Sigmoid colon (tissue), 4 donors: ENCODE results near the gene WBP1.

Source experiments
- POLR2A ChIP-seq, 2 donors: fragments of 450-650 bp; IDR thresholded peaks; one replicate each; pipeline ENCODE4 v1.6.1; 2016; ENCODE audit warnings: antibody characterized with exemption in 2 of 2, mild to moderate bottlenecking in 2 of 2, moderate library complexity in 2 of 2
- POLR2AphosphoS5 ChIP-seq, 4 donors: sonication (generic); formaldehyde crosslinking; IDR thresholded peaks; one replicate each; pipeline ENCODE4 v1.6.1; 2017; ENCODE audit warnings: antibody characterized with exemption in 4 of 4

DNA sequence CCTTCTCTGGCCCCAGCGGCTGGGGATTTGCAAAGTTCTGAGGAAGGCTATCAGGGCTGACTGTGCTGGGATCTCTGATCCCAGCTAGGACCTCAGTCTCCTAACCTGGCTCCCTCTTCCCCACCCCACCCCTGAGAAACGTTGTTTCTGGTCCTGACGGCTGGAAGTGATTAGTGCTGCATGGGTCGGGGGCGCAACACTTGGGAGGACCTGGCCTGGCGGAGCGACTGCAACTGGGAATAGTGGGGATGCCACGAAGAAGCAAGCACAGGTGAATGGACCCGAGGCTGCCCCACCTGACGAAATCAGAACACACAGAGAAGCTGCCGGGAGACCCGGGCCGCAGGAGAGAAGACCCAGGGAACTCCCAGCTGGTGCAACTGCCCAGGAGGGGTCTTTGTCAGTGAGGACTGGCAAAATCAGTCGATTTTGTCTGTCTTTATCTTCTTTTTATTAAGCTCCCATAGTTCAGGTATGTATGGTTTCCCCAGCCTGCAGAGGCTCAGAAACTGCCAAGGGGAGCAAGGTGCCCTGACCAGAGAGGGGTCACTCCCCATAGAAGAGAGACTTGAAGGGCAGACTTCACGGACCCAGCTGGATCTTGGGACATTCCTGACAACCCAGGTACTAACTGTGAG is 41.8 kb downstream of the WBP1 start:
- TF ChIP-seq POLR2A (IDR thresholded peaks at IDR 0.05) (no peak), POLR2AphosphoS5 (IDR thresholded peaks at IDR 0.05) (no peak)
